OCI-LY1 (cell line): ENCODE data around the gene COBL.

Experiments
- H2AFZ ChIP-seq: fragments of 200-600 bp; sonication (generic), shearing (Covaris generic); 2 replicates; pipeline ENCODE4 v1.6.0; 2014; ENCODE audit warnings: antibody characterized with exemption, mild to moderate bottlenecking, low read length
- H3F3A ChIP-seq: fragments of 200-600 bp; sonication (generic), shearing (Covaris generic); 2 replicates; pipeline ENCODE4 v1.6.0; 2014; ENCODE audit warnings: mild to moderate bottlenecking, antibody characterized with exemption, low read length, moderate library complexity; ENCODE audit not compliant: insufficient read depth
- H3K27ac ChIP-seq: fragments of 200-600 bp; sonication (generic); 2 replicates; pipeline ENCODE4 v1.5.1; 2014; ENCODE audit warnings: low read length, mixed run types, mild to moderate bottlenecking, low read depth; ENCODE audit not compliant: poor library complexity, severe bottlenecking
- H3K27me3 ChIP-seq: fragments of 200-600 bp; sonication (generic); 2 replicates; pipeline ENCODE4 v1.6.0; 2014; ENCODE audit warnings: antibody characterized with exemption, mild to moderate bottlenecking, low read length, moderate library complexity; ENCODE audit not compliant: insufficient read depth
- H3K36me3 ChIP-seq: fragments of 200-600 bp; sonication (generic); 2 replicates; pipeline ENCODE4 v1.6.1; 2014; ENCODE audit warnings: mild to moderate bottlenecking, antibody characterized with exemption, low read length, moderate library complexity, mixed read lengths; ENCODE audit not compliant: insufficient read depth
- H3K4me1 ChIP-seq: fragments of 200-600 bp; sonication (generic); 2 replicates; pipeline ENCODE4 v1.5.1; 2014; ENCODE audit warnings: mild to moderate bottlenecking, low read length, moderate library complexity; ENCODE audit not compliant: insufficient read depth, severe bottlenecking
- H3K4me2 ChIP-seq: fragments of 200-600 bp; sonication (generic), shearing (Covaris generic); 2 replicates; pipeline ENCODE4 v1.6.1; 2014; ENCODE audit warnings: low read length
- H3K4me3 ChIP-seq: fragments of 200-600 bp; sonication (generic); 2 replicates; pipeline ENCODE4 v1.5.1; 2014; ENCODE audit warnings: low read length, low read depth, mild to moderate bottlenecking, mixed read lengths; ENCODE audit not compliant: poor library complexity, severe bottlenecking
- H3K79me2 ChIP-seq: fragments of 200-600 bp; shearing (Covaris generic); 2 replicates; pipeline ENCODE4 v1.6.1; 2016; ENCODE audit warnings: mixed run types, low read length, mixed read lengths; ENCODE audit not compliant: insufficient read depth
- H3K9ac ChIP-seq: fragments of 200-600 bp; sonication (generic), shearing (Covaris generic); 2 replicates; pipeline ENCODE4 v1.6.1; 2014; ENCODE audit warnings: mild to moderate bottlenecking, low read length, mixed read lengths
- H3K9me2 ChIP-seq: fragments of 200-600 bp; sonication (generic), shearing (Covaris generic); 2 replicates; pipeline ENCODE4 v1.6.1; 2014; ENCODE audit warnings: low read depth, mild to moderate bottlenecking, low read length, mixed read lengths
- H3K9me3 ChIP-seq: fragments of 200-600 bp; shearing (Covaris generic); 2 replicates; pipeline ENCODE4 v1.6.1; 2014; ENCODE audit warnings: low read length, mixed read lengths
- H4K20me1 ChIP-seq: fragments of 200-600 bp; sonication (generic), shearing (Covaris generic); 2 replicates; pipeline ENCODE4 v1.6.0; 2016; ENCODE audit warnings: mild to moderate bottlenecking, low read length; ENCODE audit not compliant: insufficient read depth
- EZH2 ChIP-seq: fragments of 200-600 bp; sonication (generic), shearing (Covaris generic); IDR thresholded peaks from 2 replicates; pipeline ENCODE4 v1.8.0; 2017; ENCODE audit warnings: borderline replicate concordance, mixed run types, mild to moderate bottlenecking, antibody characterized with exemption, low read length, moderate library complexity, mixed read lengths
- TF ChIP-seq, protein P1 (sequence below): fragments of 200-600 bp; sonication (generic), shearing (Covaris generic); IDR thresholded peaks from 2 replicates; pipeline ENCODE4 v1.5.1; 2017; ENCODE audit warnings: mild to moderate bottlenecking, antibody characterized with exemption, low read length, moderate library complexity, mixed read lengths

Gene COBL

DNA sequence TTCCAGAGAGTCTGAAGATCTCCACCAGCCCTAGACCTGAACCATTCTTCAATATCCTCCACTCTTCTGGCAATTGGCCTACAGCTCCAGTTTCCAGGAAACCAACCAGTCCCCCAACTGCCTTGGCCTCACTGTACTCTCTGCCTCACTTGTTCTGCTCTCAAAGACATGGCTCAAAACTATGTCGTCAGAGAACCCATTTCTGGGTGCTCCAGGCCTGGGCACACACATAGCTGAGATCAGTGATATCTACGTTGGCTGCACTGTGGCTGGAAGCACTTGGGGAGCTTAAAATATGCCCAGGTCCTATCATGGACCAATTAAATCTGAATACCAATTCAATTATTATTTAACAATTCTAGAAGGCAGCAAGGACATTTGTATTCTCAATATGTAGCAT lies 93.1 kb downstream of the COBL start:
- no peak overlapping the region for H3K4me2 ChIP-seq
- TF ChIP-seq EZH2: no peak
- TF ChIP-seq, protein P1, sequence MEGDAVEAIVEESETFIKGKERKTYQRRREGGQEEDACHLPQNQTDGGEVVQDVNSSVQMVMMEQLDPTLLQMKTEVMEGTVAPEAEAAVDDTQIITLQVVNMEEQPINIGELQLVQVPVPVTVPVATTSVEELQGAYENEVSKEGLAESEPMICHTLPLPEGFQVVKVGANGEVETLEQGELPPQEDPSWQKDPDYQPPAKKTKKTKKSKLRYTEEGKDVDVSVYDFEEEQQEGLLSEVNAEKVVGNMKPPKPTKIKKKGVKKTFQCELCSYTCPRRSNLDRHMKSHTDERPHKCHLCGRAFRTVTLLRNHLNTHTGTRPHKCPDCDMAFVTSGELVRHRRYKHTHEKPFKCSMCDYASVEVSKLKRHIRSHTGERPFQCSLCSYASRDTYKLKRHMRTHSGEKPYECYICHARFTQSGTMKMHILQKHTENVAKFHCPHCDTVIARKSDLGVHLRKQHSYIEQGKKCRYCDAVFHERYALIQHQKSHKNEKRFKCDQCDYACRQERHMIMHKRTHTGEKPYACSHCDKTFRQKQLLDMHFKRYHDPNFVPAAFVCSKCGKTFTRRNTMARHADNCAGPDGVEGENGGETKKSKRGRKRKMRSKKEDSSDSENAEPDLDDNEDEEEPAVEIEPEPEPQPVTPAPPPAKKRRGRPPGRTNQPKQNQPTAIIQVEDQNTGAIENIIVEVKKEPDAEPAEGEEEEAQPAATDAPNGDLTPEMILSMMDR: no peak
- H3K4me3 ChIP-seq: no peak overlapping the region
- no peaks in the 10 kb centered on the region for H3K79me2 ChIP-seq
- no peak overlapping the region for H3K27ac ChIP-seq
- H3K27me3 ChIP-seq: no peaks in the 10 kb centered on the region
- H3F3A ChIP-seq: no peaks in the 10 kb centered on the region
- H4K20me1 ChIP-seq: no peaks in the 10 kb centered on the region
- no peak overlapping the region for H3K9ac ChIP-seq
- H3K9me2 ChIP-seq: no peaks in the 10 kb centered on the region
- no peak overlapping the region for H2AFZ ChIP-seq
- no peaks in the 10 kb centered on the region for H3K36me3 ChIP-seq
- H3K9me3 ChIP-seq: no peaks in the 10 kb centered on the region
- H3K4me1 ChIP-seq: no peaks in the 10 kb centered on the region

DNA sequence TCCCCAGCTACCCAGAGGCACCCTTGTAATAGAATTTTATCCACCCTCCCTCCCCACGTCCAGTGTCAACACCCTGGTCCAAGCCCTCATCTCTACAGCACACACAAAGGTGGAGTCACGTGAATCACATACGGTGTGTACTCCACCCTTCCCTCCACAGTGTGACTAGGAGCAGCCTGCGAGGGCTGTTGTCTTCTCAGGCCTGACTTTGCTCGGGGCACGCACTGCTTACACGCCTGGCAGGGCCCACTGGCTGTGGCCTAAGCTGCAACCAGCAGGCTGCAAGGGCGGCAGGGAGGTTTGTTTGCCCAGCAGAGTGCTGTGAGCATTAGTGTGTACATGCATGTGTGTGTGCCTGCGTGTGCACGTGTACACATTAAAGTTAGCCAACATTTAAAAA lies 93.7 kb downstream of the COBL start:
- H2AFZ ChIP-seq: no peak overlapping the region
- no peaks in the 10 kb centered on the region for H3K36me3 ChIP-seq

DNA sequence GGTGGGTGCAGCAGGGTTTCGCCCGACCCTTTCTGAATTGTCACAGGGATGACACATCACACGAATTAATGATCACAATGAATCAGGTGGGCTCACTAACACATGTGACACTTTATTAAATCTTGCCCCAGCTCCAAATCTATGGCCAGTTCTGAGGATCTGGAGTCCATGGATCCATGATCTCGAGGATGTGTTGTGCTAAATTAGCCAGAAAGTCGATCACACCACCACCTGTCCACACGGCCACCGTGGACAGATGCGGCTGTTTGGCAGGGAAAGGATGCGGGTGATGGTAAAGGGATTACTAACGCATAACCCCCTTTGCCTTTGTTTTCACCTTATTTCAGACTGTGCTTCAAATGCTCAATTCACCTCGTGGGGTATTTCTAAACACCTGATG lies 96.4 kb downstream of the COBL start:
- no peaks in the 10 kb centered on the region for H3F3A ChIP-seq
- H3K9ac ChIP-seq: no peak overlapping the region
- H3K36me3 ChIP-seq: no peaks in the 10 kb centered on the region
- H3K9me3 ChIP-seq: no peaks in the 10 kb centered on the region
- no peak overlapping the region for H3K4me3 ChIP-seq
- H4K20me1 ChIP-seq: no peaks in the 10 kb centered on the region
- no peaks in the 10 kb centered on the region for H3K27me3 ChIP-seq
- H3K27ac ChIP-seq: no peak overlapping the region
- H2AFZ ChIP-seq: no peak overlapping the region
- H3K9me2 ChIP-seq: no peaks in the 10 kb centered on the region
- no peak for TF ChIP-seq EZH2
- TF ChIP-seq, protein P1: no peak
- H3K4me1 ChIP-seq: no peaks in the 10 kb centered on the region
- H3K4me2 ChIP-seq: no peak overlapping the region
- H3K79me2 ChIP-seq: no peaks in the 10 kb centered on the region

More for the DNA sequence above, 93.7 kb downstream of the COBL start:
- no peaks in the 10 kb centered on the region for H3K27me3 ChIP-seq
- no peaks in the 10 kb centered on the region for H3K79me2 ChIP-seq
- no peak overlapping the region for H3K4me3 ChIP-seq
- no peaks in the 10 kb centered on the region for H3K9me2 ChIP-seq
- no peak overlapping the region for H3K4me2 ChIP-seq
- H3K4me1 ChIP-seq: no peaks in the 10 kb centered on the region
- H3K9ac ChIP-seq: no peak overlapping the region
- no peak for TF ChIP-seq EZH2
- TF ChIP-seq, protein P1: no peak
- H3K9me3 ChIP-seq: no peaks in the 10 kb centered on the region
- no peaks in the 10 kb centered on the region for H4K20me1 ChIP-seq
- H3F3A ChIP-seq: no peaks in the 10 kb centered on the region
- H3K27ac ChIP-seq: no peak overlapping the region
